Activated T-cell treated with anti-CD3 and anti-CD28 coated beads, Interleukin-2, amount 50 U/mL, for 4 hours (primary cell): ENCODE measurements around the gene RDH13. TPM values are rescaled to one million over a fixed set of nuclear protein-coding genes. Genes with fewer than 3 reads are reported as not detected.
"Not testable (repeated sequence)": the region's sequence is repeated elsewhere in the genome, so short reads cannot be mapped to it uniquely, and the experiment has no call there.

ENCODE experiments used
- ATAC-seq, 2 donors: fragments of 200-7000 bp; cut with Tn5 transposase; one replicate each; pipeline ENCODE4 v1.10.0; 2021
- DNase-seq: peaks from one replicate; pipeline ENCODE4 v3.0.0-alpha.2; 2020
- H3K27me3 Mint-ChIP-seq: one replicate; pipeline ENCODE4 v1.8.0; 2021; ENCODE audit warnings: low read depth, mixed read lengths
- H3K36me3 Mint-ChIP-seq: one replicate; pipeline ENCODE4 v1.8.0; 2022; ENCODE audit warnings: mixed read lengths; ENCODE audit not compliant: insufficient read depth
- H3K4me1 Mint-ChIP-seq: one replicate; pipeline ENCODE4 v1.8.0; 2021; ENCODE audit warnings: low read depth, mixed read lengths
- H3K4me3 Mint-ChIP-seq: one replicate; pipeline ENCODE4 v1.8.0; 2021; ENCODE audit warnings: mild to moderate bottlenecking, moderate library complexity, mixed read lengths
- H3K9me3 Mint-ChIP-seq: one replicate; pipeline ENCODE4 v1.8.0; 2021; ENCODE audit warnings: mixed read lengths
- total RNA-seq, 3 donors: library from RNA; stranded (reverse); gene quantifications; one replicate each; pipeline ENCODE4 v1.2.1, GENCODE V29; 2021

The RDH13 gene
- total RNA-seq, 3 donors from 2014 or later = 19.2 to 40.7 (median 19.5) TPM

DNA sequence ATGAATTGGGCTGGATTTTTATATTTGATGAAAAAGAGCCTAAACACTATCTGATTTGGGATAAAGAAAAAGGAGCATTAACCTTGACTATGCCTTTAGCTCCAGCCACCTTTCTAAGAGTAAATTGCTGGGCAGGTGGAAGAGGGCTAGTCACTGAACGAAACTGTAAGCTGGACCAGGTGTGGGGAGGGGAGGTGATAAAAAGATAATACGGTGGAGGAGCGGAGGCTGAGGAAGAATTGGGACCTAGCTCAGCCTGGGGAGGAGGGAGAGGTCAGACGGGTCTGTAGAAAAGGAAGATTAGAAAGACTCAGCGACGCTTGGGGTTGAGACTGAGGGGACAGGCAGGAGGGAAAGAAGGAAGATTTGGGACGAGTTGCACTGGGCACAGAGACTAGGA is 52.4 kb downstream of the RDH13 start:
- H3K4me1 Mint-ChIP-seq = peaks cover 20% of the 10 kb centered on the region
- peaks cover 43% of the 10 kb centered on the region for H3K36me3 Mint-ChIP-seq
- not testable (repeated sequence) for ATAC-seq, H3K4me3 Mint-ChIP-seq, DNase-seq
- peaks cover 48% of the 10 kb centered on the region for H3K9me3 Mint-ChIP-seq
- peaks cover 15% of the 10 kb centered on the region for H3K27me3 Mint-ChIP-seq

DNA sequence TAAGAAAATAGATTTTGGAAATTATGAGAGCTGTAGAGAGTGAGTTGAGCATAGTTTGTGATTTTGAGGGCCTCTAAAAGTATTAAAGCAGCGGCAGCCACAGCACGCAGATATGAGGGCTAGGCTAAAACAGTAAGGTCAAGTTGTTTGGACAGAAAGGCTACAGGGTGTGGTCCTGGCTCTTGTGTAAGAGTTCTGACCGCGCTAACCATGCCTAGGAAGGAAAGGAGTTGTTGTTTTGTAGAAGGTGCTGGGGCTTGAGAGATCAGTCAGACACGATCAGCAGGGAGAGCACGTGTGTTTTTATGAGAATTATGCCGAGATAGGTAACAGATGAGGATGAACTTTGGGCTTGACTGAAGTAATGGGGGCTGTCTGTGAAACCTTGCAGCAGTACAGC is 54.2 kb downstream of the RDH13 start:
- not testable (repeated sequence) for H3K4me3 Mint-ChIP-seq, DNase-seq, ATAC-seq
- peaks cover 59% of the 10 kb centered on the region for H3K9me3 Mint-ChIP-seq
- peaks cover 24% of the 10 kb centered on the region for H3K27me3 Mint-ChIP-seq
- H3K36me3 Mint-ChIP-seq = peaks cover 37% of the 10 kb centered on the region
- peaks cover 27% of the 10 kb centered on the region for H3K4me1 Mint-ChIP-seq

DNA sequence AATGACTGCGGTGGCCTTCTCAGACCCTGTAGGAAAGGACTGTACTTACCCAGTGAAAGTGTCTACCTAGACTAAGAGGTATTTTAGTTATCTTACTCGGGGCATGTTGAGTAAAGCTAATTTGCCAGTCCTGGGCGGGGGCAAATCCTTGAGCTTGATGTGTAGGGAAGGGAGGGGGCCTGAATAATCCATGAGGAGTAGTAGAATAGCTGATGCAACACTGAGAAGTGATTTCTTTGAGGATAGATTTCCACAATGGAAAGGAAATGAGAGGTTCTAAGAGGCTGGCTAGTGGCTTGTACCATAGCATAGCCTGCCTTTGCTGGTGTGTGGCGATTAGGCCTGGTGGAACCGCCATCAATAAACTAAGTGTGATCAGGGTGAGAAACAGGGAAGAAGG is 54.8 kb downstream of the RDH13 start:
- H3K9me3 Mint-ChIP-seq = peaks cover 59% of the 10 kb centered on the region
- not testable (repeated sequence) for DNase-seq, ATAC-seq, H3K4me3 Mint-ChIP-seq
- H3K36me3 Mint-ChIP-seq = peaks cover 37% of the 10 kb centered on the region
- H3K27me3 Mint-ChIP-seq = peaks cover 30% of the 10 kb centered on the region
- H3K4me1 Mint-ChIP-seq = peaks cover 27% of the 10 kb centered on the region

DNA sequence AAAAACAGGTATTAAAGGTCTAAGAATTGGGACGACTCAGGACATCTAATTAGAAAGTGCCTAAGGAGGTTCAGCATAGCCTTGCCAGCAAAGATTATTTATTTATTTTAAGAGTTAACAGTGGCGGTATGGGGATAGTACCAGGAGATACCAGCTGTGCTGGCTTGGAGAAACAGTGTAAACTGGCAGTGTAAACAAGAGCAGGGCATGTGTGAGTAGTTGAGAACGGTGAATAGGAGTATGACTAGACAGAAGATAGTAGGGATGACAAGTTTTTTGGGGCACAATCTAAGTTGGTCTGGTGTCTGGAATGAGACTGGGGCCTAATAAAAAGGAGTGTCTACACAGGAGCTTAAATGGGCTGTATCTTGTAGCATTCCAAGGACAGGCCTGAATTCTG is 55.4 kb downstream of the RDH13 start:
- DNase-seq, ATAC-seq: not testable (repeated sequence)
- Mint-ChIP-seq H3K36me3 (peaks cover 37% of the 10 kb centered on the region), H3K27me3 (peaks cover 32% of the 10 kb centered on the region), H3K4me1 (peaks cover 27% of the 10 kb centered on the region), H3K4me3 (peak overlapping the region; percentile 29), H3K9me3 (peaks cover 59% of the 10 kb centered on the region)

DNA sequence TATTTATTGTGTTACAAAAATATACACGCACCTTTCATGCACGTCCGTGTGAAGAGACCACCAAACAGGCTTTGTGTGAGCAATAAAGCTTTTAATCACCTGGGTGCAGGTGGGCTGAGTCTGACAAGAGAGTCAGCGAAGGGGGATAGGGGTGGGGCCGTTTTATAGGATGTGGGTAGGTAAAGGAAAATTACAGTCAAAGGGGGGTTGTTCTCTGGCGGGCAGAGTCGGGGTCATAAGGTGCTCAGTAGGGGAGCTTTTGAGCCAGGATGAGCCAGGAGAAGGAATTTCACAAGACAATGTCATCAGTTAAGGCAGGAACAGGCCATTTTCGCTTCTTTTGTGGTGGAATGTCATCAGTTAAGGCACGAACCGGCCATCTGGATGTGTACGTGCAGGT is 56.2 kb downstream of the RDH13 start:
- peaks cover 40% of the 10 kb centered on the region for H3K27me3 Mint-ChIP-seq
- H3K4me3 Mint-ChIP-seq = peak overlapping the region; percentile 38
- ATAC-seq, DNase-seq: not testable (repeated sequence)
- peaks cover 59% of the 10 kb centered on the region for H3K9me3 Mint-ChIP-seq
- H3K4me1 Mint-ChIP-seq = peaks cover 27% of the 10 kb centered on the region
- peaks cover 39% of the 10 kb centered on the region for H3K36me3 Mint-ChIP-seq

DNA sequence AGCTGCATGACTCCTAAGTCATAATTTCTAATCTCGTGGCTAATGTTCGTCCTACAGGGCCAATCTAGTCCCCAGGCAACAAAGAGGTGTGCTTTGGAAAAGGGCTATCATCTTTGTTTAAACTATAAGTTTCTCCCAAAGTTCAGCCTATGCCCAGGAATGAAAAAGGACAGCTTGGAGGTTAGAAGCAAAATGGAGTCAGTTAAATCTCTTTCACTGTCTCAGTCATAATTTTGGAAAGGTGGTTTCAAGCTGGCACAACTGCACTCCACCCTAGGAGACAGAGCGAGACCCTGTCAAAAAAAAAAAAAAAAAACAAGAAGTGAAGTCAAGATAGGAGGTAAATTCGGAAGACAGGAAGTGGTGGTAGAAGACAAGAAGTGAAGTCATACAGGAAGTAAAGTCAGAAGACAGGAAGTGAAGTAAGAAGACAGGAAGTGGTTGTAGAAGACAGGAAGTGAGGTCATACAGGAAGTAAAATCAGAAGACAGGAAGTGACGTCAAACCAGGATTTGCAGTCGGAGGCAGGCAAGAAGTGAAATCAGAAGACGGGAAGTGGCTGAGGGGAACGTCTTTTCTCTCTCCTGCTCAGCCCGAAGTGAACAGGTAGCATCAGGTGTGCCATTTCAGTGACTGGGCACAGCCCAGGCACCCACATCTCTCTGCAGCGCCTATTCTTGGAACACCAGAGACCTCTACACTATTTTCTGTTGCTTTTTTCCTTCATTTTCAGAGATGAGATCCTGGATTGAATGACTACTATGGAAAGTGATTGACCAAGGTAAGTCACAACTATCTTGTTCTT is 57.1 kb downstream of the RDH13 start:
- Mint-ChIP-seq H3K36me3 (peaks cover 38% of the 10 kb centered on the region), H3K4me3 (peak overlapping the region; percentile 70), H3K4me1 (peaks cover 27% of the 10 kb centered on the region), H3K9me3 (peaks cover 58% of the 10 kb centered on the region), H3K27me3 (peaks cover 42% of the 10 kb centered on the region)
- peak; percentile 80 to 87 for ATAC-seq
- DNase-seq = peak; percentile 21

DNA sequence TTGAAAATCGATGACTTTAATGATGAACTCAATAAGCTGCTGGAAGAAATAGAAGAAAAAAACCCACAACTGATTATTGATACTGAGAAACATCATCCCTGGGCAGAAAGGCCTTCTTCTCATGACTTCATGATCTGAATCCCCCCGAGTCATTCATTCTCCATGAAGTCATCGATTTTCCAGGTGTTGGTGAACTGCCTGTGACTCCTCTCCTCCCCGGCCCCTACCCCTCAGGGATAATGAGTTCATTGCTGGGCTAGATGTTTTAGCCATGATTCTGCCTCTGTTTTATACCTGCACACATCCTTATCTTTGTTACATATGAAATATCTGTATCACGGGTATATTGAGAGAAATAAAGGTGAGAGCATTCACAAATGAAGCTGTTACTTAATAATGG is 62.2 kb downstream of the RDH13 start:
- Mint-ChIP-seq H3K4me3 (no peak overlapping the region), H3K36me3 (peaks cover 4% of the 10 kb centered on the region), H3K4me1 (peaks cover 9% of the 10 kb centered on the region), H3K27me3 (peaks cover 35% of the 10 kb centered on the region), H3K9me3 (peaks cover 22% of the 10 kb centered on the region)
- DNase-seq (no peak), ATAC-seq (no peak)

DNA sequence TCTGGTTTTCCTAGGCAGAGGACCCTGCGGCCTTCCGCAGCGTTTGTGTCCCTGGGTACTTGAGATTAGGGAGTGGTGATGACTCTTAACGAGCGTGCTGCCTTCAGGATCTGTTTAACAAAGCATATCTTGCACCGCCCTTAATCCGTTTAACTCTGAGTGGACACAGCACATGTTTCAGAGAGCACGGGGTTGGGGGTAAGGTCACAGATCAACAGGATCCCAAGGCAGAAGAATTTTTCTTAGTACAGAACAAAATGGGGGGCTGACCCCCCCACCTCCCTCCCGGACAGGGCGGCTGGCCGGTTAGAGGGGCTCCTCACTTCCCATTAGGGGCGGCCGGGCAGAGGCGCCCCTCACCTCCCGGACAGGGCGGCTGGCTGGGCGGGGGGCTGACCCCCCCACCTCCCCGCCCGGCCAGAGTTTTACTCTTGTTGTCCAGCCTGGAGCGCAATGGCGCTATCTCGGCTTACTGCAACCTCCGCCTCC is 64.2 kb downstream of the RDH13 start:
- ATAC-seq, H3K9me3 Mint-ChIP-seq, H3K36me3 Mint-ChIP-seq, H3K4me1 Mint-ChIP-seq, DNase-seq, H3K4me3 Mint-ChIP-seq: not testable (repeated sequence)
- H3K27me3 Mint-ChIP-seq = peaks cover 27% of the 10 kb centered on the region

DNA sequence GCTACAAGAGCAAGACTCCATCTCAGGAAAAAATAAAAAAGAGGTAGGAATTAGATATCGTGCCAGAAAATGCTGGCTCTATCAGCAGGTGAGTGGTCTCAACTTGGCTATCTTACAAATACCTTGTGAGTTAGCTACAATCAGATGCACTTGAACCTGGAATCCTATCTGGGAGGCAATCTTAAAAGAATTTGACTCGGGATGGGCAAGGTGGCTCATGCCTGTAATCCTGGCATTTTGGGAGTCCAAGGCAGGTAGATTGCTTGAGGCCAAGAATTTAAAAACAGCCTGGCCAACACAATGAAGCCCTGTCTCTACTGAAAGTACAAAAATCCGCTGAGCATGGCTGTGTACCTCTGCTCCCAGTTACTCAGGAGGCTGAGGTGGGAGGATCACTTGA is 67.4 kb downstream of the RDH13 start:
- H3K9me3 Mint-ChIP-seq = peaks cover under 1% of the 10 kb centered on the region
- H3K27me3 Mint-ChIP-seq = peaks cover 11% of the 10 kb centered on the region
- H3K4me3 Mint-ChIP-seq = no peak overlapping the region
- no peaks in the 10 kb centered on the region for H3K36me3 Mint-ChIP-seq
- H3K4me1 Mint-ChIP-seq = no peaks in the 10 kb centered on the region
- ATAC-seq (no peak), DNase-seq (no peak)

Other genes with a start within 250 kb of the RDH13 start
- under 1 TPM in 2 of 3 donors, not detected in 1; 0.13 to 0.14 TPM for gene KIR3DL1, start 246.7 kb downstream of the RDH13 start, total RNA-seq
- gene KIR2DS4, start 230.5 kb downstream of the RDH13 start, total RNA-seq = under 1 TPM in 2 of 3 donors, not detected in 1; 0.11 to 0.40 TPM
- 1 to 10 TPM; 1.1 to 2.2 (median 1.7) TPM for gene KIR3DL2, start 212.7 kb downstream of the RDH13 start, total RNA-seq
- gene FCAR, start 188.9 kb downstream of the RDH13 start, total RNA-seq = not detected
- gene NCR1, start 157.0 kb downstream of the RDH13 start, total RNA-seq = under 1 TPM in 2 of 3 donors, not detected in 1; 0.65 to 0.82 TPM
- not detected for gene NLRP7, start 115.6 kb downstream of the RDH13 start, total RNA-seq
- gene NLRP2, start 96.8 kb downstream of the RDH13 start, total RNA-seq = 1 to 10 TPM; 1.7 to 7.1 (median 3.5) TPM
- gene GP6, start 24.9 kb downstream of the RDH13 start, total RNA-seq = under 1 TPM in 2 of 3 donors, not detected in 1; 0.26 to 0.53 TPM
- gene EPS8L1, start 12.7 kb upstream of the RDH13 start, total RNA-seq = 1 to 10 TPM in 1 of 3 donors, under 1 TPM in 2; 0.53 to 1.2 (median 0.87) TPM
- gene PPP1R12C, start 54.5 kb upstream of the RDH13 start, total RNA-seq = 100 to 1,000 TPM in 2 of 3 donors, 10 to 100 TPM in 1; 95.6 to 105 (median 104) TPM
- gene TNNT1, start 86.1 kb upstream of the RDH13 start, total RNA-seq = not detected
- not detected for gene TNNI3, start 94.6 kb upstream of the RDH13 start, total RNA-seq
- under 1 TPM in 2 of 3 donors, not detected in 1; 0.25 to 0.45 TPM for gene DNAAF3, start 103.5 kb upstream of the RDH13 start, total RNA-seq
- gene SYT5, start 117.1 kb upstream of the RDH13 start, total RNA-seq = not detected
- under 1 TPM; 0.11 to 0.38 (median 0.11) TPM for gene PTPRH, start 146.4 kb upstream of the RDH13 start, total RNA-seq
- 1 to 10 TPM; 5.8 to 6.9 (median 6.2) TPM for gene TMEM86B, start 165.6 kb upstream of the RDH13 start, total RNA-seq
- 100 to 1,000 TPM; 256 to 326 (median 285) TPM for gene PPP6R1, start 195.9 kb upstream of the RDH13 start, total RNA-seq
- gene HSPBP1, start 217.0 kb upstream of the RDH13 start, total RNA-seq = 100 to 1,000 TPM; 113 to 139 (median 121) TPM
- gene BRSK1, start 220.8 kb upstream of the RDH13 start, total RNA-seq = 1 to 10 TPM; 4.0 to 6.5 (median 5.0) TPM